Left lung (tissue), 10 donors: ENCODE measurements around the gene TMEM131. TPM values are rescaled to one million over a fixed set of nuclear protein-coding genes. Genes with fewer than 3 reads are reported as not detected.

Experiments used
- ATAC-seq: fragments of 200-7000 bp; cut with Tn5 transposase; one replicate; pipeline ENCODE4 v1.9.1; 2020; ENCODE audit warnings: moderate library complexity
- DNase-seq, 4 donors: peaks; one replicate each; pipeline ENCODE4 v3.0.0-alpha.2; 2013 to 2020
- H3K27ac ChIP-seq, 2 donors: fragments of 200-600 bp; sonication (generic) in 1 of 2; one replicate each; pipeline versions ENCODE4 v1.5.0 to v1.8.0; 2020 to 2021
- H3K27me3 ChIP-seq, 2 donors: fragments of 200-600 bp; sonication (generic) in 1 of 2; one replicate each; pipeline versions ENCODE4 v1.5.0 to v1.8.0; 2020 to 2021
- H3K36me3 ChIP-seq, 2 donors: fragments of 200-600 bp; sonication (generic) in 1 of 2; one replicate each; pipeline versions ENCODE4 v1.5.0 to v1.8.0; 2020 to 2021
- H3K4me1 ChIP-seq, 2 donors: fragments of 200-600 bp; one replicate each; pipeline ENCODE4 v1.8.0; 2021
- H3K4me3 ChIP-seq, 2 donors: fragments of 200-600 bp; sonication (generic) in 1 of 2; one replicate each; pipeline versions ENCODE4 v1.5.0 to v1.8.0; 2020 to 2021; ENCODE audit warnings: mild to moderate bottlenecking in 1 of 2
- H3K9me3 ChIP-seq, 2 donors: fragments of 200-600 bp; sonication (generic) in 1 of 2; one replicate each; pipeline versions ENCODE4 v1.5.0 to v1.8.0; 2020 to 2021
- CTCF ChIP-seq, 2 donors: fragments of 200-600 bp; sonication (generic) in 1 of 2; IDR thresholded peaks; one replicate each; pipeline versions ENCODE4 v1.5.0 to v1.8.0; 2021; ENCODE audit warnings: antibody characterized with exemption in 2 of 2
- intact Hi-C, 2 donors: fragments of 100-400 bp; cut with DNase I; formaldehyde crosslinking; loops; one replicate each; pipeline versions ENCODE4 v1.11.2 to v1.14.2; 2022
- polyA plus RNA-seq, 6 donors: library from polyadenylated mRNA; unstranded; fragments of 120-200 nt; gene quantifications; one replicate each; pipeline ENCODE4 v1.2.1, GENCODE V29; 2013; ENCODE audit not compliant: insufficient read length in 6 of 6
- total RNA-seq, 2 donors: library from RNA; stranded (reverse); fragmentation: NEBNext Ultra II Directional; extraction: Animal tissue kit (Norgen Biotek cat#: 25700); gene quantifications; one replicate each; pipeline ENCODE4 v1.2.1, GENCODE V29; 2021
- donor health status: DM: no; HTN: yes; CAD: no.
- donor health status: DM: no; HTN: no; CAD: no.

Gene TMEM131
- total and polyA plus RNA-seq, 8 donors, result 43.9 to 52.0 (median 47.8) TPM

- no peaks in the 10 kb centered on the region for H3K9me3 ChIP-seq
- peaks cover 0 to 7% of the 10 kb centered on the region in 2 donors for H3K36me3 ChIP-seq
- H3K4me3 ChIP-seq, result no peak overlapping the region
- TF ChIP-seq CTCF (IDR thresholded peaks at IDR 0.05), result no peak
- ATAC-seq (no peak), DNase-seq (peak in 2 of 4 donors; percentile 25 to 69)
- no peaks in the 10 kb centered on the region for H3K4me1 ChIP-seq
- H3K27me3 ChIP-seq, result peaks cover 0 to 6% of the 10 kb centered on the region in 2 donors
- intact Hi-C loops, result no loop called here
- no peak overlapping the region for H3K27ac ChIP-seq
These were observed 256.5 kb downstream of the TMEM131 start for GRCh38 chr2:97739020-97739892.

- H3K36me3 ChIP-seq, result no peaks in the 10 kb centered on the region
- no peaks in the 10 kb centered on the region for H3K9me3 ChIP-seq
- peaks cover 0 to 6% of the 10 kb centered on the region in 2 donors for H3K27me3 ChIP-seq
- H3K4me3 ChIP-seq, result no peak overlapping the region
- no peak overlapping the region for H3K27ac ChIP-seq
- no peak for TF ChIP-seq CTCF (IDR thresholded peaks at IDR 0.05)
- DNase-seq, result peak in 2 of 4 donors; percentile 21 to 46
- no peaks in the 10 kb centered on the region for H3K4me1 ChIP-seq
- ATAC-seq, result no peak
- intact Hi-C loops, result no loop called here
These were observed 257.3 kb downstream of the TMEM131 start for GRCh38 chr2:97738179-97739019.

GRCh38 chr2:97737421-97738178 lies 258.1 kb downstream of the TMEM131 start:
- ATAC-seq, result no peak
- no peaks in the 10 kb centered on the region for H3K9me3 ChIP-seq
- intact Hi-C loops, result no loop called here

GRCh38 chr2:97736608-97737330 lies 259.0 kb downstream of the TMEM131 start:
- Histone ChIP-seq H3K27ac (no peak overlapping the region), H3K4me3 (no peak overlapping the region), H3K36me3 (no peaks in the 10 kb centered on the region), H3K27me3 (peaks cover 0 to 6% of the 10 kb centered on the region in 2 donors), H3K9me3 (no peaks in the 10 kb centered on the region), H3K4me1 (no peaks in the 10 kb centered on the region)
- ATAC-seq (no peak), DNase-seq (peak in 2 of 4 donors; percentile 22 to 72)
- intact Hi-C loops, result no loop called here
- TF ChIP-seq CTCF (IDR thresholded peaks at IDR 0.05), result no peak

More at GRCh38 chr2:97737421-97738178, 258.1 kb downstream of the TMEM131 start:
- no peaks in the 10 kb centered on the region for H3K4me1 ChIP-seq
- TF ChIP-seq CTCF (IDR thresholded peaks at IDR 0.05), result no peak
- peaks cover 0 to 6% of the 10 kb centered on the region in 2 donors for H3K27me3 ChIP-seq
- no peaks in the 10 kb centered on the region for H3K36me3 ChIP-seq
- H3K4me3 ChIP-seq, result no peak overlapping the region
- DNase-seq, result peak in 2 of 4 donors; percentile 29 to 69
- no peak overlapping the region for H3K27ac ChIP-seq
